Upper lobe of left lung (tissue), 4 donors: ENCODE measurements around the gene ERICH4.

ENCODE experiments used
- EP300 ChIP-seq, 4 donors: sonication (generic); formaldehyde crosslinking; IDR thresholded peaks; one replicate each; pipeline ENCODE4 v1.5.1; 2017; ENCODE audit warnings: antibody characterized with exemption in 4 of 4, control low read depth in 2 of 4
- POLR2A ChIP-seq, 4 donors: fragments of 450-650 bp; IDR thresholded peaks; one replicate each; pipeline ENCODE4 v1.5.1; 2016 to 2017; ENCODE audit warnings: antibody characterized with exemption in 4 of 4, mild to moderate bottlenecking in 2 of 4
- POLR2AphosphoS5 ChIP-seq, 2 donors: sonication (generic); formaldehyde crosslinking; IDR thresholded peaks; one replicate each; pipeline ENCODE4 v1.5.1; 2017; ENCODE audit warnings: antibody characterized with exemption in 2 of 2
- TF ChIP-seq, protein P1 (sequence below), 6 experiments: fragments of 450-650 bp in 4 of 6; fragments of 200-600 bp in 2 of 6; sonication (generic) in 2 of 6; IDR thresholded peaks; one replicate each; pipeline ENCODE4 v1.5.1; 2016 to 2019; ENCODE audit warnings: antibody characterized with exemption in 6 of 6

DNA sequence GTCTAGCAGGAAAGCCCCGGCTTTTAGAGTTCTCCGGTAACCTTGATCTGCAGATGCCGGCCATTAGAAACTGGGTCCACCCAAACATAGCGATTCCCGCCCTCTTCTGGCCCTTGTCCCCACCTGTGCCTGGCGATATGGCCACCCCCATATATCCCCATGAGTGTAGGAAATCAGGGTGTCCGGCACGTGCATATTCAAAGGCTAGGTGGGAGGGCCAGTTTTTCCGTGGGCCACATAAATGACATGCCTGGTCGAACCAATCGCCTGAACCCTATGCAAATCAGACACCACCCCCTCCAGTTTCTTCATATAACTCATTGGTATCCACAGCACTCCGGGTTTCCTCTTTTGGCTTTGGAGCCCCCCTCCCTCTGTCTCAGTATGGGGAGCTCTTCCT lies 37.4 kb downstream of the ERICH4 start:
- TF ChIP-seq, protein P1, sequence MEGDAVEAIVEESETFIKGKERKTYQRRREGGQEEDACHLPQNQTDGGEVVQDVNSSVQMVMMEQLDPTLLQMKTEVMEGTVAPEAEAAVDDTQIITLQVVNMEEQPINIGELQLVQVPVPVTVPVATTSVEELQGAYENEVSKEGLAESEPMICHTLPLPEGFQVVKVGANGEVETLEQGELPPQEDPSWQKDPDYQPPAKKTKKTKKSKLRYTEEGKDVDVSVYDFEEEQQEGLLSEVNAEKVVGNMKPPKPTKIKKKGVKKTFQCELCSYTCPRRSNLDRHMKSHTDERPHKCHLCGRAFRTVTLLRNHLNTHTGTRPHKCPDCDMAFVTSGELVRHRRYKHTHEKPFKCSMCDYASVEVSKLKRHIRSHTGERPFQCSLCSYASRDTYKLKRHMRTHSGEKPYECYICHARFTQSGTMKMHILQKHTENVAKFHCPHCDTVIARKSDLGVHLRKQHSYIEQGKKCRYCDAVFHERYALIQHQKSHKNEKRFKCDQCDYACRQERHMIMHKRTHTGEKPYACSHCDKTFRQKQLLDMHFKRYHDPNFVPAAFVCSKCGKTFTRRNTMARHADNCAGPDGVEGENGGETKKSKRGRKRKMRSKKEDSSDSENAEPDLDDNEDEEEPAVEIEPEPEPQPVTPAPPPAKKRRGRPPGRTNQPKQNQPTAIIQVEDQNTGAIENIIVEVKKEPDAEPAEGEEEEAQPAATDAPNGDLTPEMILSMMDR (IDR thresholded peaks at IDR 0.05), result no peak
- no peak for TF ChIP-seq POLR2A (IDR thresholded peaks at IDR 0.05)
- no peak for TF ChIP-seq EP300 (IDR thresholded peaks at IDR 0.05)
- TF ChIP-seq POLR2AphosphoS5 (IDR thresholded peaks at IDR 0.05), result no peak
